NCI-H128 (cell line): ENCODE measurements around the gene PPP4R3A.
"Not testable (repeated sequence)": the region's sequence is repeated elsewhere in the genome, so short reads cannot be mapped to it uniquely, and the experiment has no call there.

Experiments
- DNase-seq: peaks from one replicate; lab custom pipeline; 2025; ENCODE audit not compliant: unreplicated experiment; lab: John Stamatoyannopoulos, UW

The PPP4R3A gene

GRCh38 chr14:91510171-91511042, at the start of gene PPP4R3A:
Gene PPP4R3A, minus strand, starts transcription at chr14:91510310. Its CDS starts 663 bp downstream, at chr14:91509647.
- peak; percentile 91 for DNase-seq

GRCh38 chr14:91555531-91555930, 45.4 kb upstream of the PPP4R3A start:
- no peak for DNase-seq

- no peak for DNase-seq
Observed at GRCh38 chr14:91554535-91555332, 44.6 kb upstream of the PPP4R3A start.

GRCh38 chr14:91548108-91548507, 38.0 kb upstream of the PPP4R3A start:
- no peak for DNase-seq

- no peak for DNase-seq
Observed at GRCh38 chr14:91545946-91546716, 36.0 kb upstream of the PPP4R3A start.

DNA sequence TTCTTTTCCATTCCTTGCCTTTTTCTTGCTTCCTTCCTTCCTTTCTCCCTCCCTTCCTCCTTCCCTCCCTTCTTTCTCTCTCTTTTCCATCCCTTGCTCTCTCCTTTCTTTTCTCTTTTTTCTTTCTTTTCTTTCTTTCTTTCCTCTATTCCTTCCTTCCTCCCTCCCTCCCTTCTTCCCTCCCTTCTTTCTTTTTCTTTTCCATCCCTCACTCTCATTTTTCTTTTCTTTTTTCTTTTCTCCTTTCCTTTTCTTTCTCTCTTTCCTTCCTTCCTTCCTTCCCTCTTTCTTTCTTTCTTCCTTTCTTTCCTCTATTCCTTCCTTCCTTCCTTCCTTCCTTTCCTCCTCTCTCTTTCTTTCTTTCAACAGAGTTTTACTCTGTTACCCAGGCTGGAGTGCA, 35.1 kb upstream of the PPP4R3A start:
- DNase-seq, result no peak

DNA sequence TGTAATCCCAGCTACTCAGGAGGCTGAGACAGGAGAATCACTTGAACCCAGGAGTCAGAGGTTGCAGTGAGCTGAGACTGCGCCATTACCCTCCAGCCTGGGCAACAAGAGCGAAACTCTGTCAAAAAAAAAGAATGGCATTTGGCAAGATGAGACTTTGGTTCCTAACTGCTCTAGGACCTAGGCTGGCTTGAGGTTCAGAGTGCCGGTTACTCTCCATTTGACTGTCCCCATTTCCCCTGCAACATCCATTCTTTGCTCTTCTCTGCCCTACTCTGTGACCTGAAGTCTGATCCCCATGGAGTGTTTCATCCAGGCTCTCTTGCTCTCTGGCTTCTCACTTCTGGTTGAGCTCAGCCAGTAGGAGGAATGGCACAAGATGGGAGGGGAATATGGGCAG, 26.2 kb upstream of the PPP4R3A start:
- DNase-seq, result no peak

GRCh38 chr14:91534059-91534458, 23.9 kb upstream of the PPP4R3A start:
- DNase-seq, result not testable (repeated sequence)

DNA sequence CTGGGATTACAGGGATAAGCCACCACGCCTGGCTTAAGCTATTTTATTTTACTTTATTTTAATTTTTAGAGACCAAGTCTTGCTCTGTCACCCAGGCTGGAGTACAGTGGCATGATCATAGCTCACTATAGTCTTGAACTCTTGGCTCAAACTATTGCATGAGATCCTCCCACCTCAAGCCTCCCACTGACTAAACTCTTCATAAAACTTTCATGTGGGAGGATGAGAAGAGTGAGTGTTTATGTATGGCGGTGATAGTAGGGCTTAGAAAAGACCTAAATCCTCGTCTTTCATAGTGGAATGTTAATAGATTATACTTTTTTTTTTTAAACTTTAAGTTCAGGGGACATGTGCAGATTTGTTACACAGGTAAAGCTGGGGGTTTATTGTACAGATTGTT, 23.5 kb upstream of the PPP4R3A start:
- DNase-seq, result no peak

DNA sequence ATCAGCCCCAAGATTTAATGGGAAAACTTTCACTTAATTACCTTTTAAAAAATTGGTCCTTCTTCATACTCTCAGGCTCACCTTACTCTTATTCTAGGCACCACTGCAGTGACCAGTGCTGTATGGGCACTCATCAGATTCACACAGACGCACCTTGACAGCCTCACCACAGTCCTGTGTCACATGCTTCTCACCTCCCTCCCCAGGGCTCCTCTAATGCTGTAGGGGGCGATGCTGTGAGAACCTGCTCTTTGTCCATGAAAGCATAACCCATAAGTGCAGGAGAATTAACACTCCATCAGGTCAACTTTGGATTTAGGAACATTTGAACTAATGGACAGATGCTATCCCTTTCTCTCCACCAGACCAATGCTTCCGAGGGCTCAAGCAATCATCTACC, 13.9 kb upstream of the PPP4R3A start:
- DNase-seq, result no peak

- no peak for DNase-seq
Observed at GRCh38 chr14:91521061-91521640, 11.0 kb upstream of the PPP4R3A start.

- no peak for DNase-seq
Observed at GRCh38 chr14:91520138-91520537, 10.0 kb upstream of the PPP4R3A start.

DNA sequence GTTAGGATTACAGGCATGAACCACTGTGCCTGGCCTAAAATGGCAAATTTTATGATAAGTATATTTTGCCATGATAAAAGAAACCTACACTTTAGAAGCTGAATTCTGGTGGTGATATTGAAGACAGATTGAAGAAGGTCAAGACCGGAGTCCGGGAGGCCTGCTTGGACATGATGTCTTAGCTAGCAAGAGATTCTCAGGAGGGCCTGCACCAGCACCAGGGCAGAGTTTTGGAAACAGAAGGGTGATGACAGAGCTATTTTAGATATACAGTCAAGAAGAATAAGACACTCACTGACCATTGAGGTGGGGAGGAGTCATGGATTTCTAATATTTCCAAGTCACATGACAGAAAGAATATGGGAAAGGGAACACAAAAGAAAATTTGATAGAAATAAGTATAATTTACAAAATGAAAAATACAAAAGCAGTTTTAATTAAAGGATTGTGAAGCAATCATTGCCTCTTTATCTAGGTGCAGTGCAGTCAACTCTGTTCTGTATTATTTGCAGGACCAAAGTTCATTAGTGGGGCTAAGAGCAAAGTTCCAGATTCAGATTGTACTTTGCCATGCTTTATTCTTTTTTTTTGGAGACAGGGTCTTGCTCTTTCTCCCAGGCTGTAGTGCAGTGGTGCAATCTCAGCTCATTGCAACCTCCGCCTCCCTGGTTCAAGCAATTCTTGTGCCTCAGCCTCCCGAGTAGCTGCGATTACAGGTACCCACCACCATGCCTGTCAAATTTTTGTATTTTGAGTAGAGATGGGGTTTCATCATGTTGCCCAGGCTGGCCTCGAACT, 9.3 kb upstream of the PPP4R3A start:
- DNase-seq, result no peak

DNA sequence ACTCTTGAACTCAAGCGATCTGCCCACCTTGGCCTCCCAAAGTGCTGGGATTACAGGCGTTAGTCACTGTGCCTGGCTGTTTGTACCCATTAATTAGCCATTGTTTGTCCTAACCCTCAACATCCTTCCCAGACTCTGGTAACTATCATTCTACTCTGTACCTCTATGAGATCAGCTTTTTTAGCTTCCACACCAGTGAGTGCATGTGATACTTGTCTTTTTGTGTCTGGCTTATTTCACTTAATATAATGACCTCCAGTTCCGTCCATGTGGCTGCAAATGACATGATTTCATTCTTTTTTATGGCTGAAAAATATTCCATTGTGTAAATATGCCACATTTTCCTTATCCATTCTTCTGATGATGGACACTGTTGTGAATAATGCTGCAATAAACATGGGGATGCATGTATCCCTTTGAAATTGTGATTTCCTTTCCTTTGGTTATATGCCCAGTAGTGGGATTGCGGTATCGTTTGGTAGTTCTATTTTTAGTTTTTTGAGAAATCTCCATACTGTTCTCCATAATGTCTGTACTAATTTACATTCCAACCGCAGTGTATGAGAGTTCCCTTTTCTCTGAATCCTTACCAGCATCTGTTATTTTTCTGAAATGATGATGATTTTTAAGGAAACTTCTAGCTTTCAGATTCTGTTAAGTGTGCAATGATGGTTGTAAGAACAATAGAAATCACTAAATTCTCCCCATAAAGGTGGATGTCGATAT, 6.7 kb upstream of the PPP4R3A start:
- no peak for DNase-seq

GRCh38 chr14:91515979-91516378, 5.9 kb upstream of the PPP4R3A start:
- no peak for DNase-seq

DNA sequence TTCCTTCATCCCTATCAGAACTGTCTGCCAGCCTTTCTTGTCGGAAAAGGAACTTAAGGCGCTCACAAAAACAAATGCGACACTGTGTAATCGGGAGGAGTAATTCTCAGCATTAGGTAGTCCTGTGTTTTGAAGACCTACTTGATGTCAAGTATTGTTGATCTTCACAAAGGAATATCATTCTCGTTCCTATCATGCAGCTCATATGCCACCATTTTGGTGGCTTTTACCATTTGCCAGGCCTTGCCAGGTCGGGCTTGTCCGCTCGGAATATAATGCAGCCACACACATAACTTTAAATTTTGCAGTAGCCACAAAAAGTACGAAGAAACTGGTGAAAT, 903 bp upstream of the PPP4R3A start:
- no peak for DNase-seq

GRCh38 chr14:91509878-91510170, 286 bp downstream of the PPP4R3A start:
- no peak for DNase-seq

DNA sequence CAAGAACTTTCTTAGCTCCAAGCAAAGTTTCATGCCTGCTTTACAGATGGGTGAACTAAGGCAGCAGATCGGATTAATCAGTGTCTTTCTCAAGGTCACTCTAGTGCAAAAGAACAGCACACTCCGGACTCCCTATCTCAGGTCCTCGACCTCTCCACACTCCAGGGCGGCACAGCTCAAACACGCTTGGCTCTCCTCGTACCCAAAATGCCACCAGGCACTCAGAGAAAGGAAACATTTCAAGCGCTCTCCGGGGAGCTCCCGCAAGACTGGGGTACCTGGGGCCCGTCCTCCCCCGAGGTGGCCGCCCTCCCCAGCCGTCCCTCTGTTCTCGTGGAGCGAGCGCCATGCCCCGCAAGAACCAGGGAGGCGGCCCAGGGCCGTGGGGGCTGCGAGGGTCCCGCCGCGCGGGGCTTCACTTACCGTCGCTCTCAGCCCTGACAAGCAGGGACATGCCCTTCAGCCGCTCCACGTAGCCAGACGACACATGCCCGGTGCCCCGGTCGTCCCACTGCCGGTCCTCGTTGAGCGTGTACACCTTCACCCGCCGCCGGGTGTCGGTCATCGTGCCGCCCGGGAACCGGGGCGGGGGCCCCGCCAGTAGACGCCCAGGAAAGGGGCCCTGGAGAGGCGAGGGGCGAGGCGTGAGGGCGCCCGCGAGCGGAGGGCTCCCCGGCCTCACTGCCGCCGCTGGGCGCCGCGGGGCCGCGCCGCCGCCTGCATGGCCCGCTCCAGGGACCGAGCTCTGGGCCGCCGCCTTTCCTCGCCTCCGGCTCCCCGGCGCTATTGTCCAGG, 830 bp downstream of the PPP4R3A start:
- DNase-seq, result no peak

DNA sequence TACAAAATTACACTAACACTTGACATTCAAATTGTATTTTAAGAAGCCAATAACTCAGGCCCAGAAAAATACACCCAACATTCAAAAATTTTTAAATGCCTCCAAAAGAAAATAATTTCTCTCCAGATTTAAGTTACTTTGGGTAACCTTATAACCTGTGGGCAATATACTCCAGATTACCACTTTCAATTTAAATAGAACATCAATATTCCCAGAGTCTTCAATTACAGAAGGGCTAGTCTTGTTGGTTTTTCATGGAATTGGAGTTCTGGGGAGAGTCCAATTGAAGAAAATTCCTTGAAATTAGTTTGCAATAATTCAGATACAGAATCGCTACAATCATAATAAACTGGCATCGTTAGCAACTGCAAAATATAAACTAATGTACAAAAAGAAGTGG, 2.0 kb downstream of the PPP4R3A start:
- DNase-seq, result no peak
